NT2/D1 (cell line): ENCODE data around the gene CREG1.

Experiments
- SUZ12 ChIP-seq: IDR thresholded peaks from 2 replicates; pipeline ENCODE4 v1.6.1; 2011; ENCODE audit not compliant: insufficient read length, insufficient read depth; ENCODE audit errors: extremely low read depth
- YY1 ChIP-seq: IDR thresholded peaks from 2 replicates; pipeline ENCODE4 v1.6.1; 2011; ENCODE audit not compliant: insufficient read length, insufficient read depth
- ZNF274 ChIP-seq: IDR thresholded peaks from 2 replicates; pipeline ENCODE4 v1.6.1; 2011; ENCODE audit warnings: mild to moderate bottlenecking, low read depth, low read length

DNA sequence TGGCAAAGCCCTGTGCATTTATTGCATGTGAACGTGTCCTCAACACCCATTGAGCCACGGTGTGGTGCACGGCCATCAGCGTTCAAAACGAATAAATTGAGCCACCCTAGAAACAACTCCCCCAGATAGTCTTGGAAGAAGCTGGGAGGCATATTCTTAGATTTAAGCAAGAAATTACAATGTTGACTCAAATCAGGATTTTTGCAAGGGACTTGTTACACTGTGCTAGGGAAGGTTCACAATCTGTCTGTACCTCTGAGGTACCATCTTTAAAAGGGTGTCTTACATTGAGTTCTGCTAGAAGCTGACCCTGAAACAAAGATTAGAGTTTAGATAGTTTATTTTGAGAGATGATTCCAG is 51.4 kb downstream of the CREG1 start:
- TF ChIP-seq ZNF274 (no peak), YY1 (no peak), SUZ12 (no peak)
